Measurements from ENCODE around the gene GVQW3.
"Not testable (repeated sequence)": the region's sequence is repeated elsewhere in the genome, so short reads cannot be mapped to it uniquely, and the experiment has no call there.

Gene GVQW3

DNA sequence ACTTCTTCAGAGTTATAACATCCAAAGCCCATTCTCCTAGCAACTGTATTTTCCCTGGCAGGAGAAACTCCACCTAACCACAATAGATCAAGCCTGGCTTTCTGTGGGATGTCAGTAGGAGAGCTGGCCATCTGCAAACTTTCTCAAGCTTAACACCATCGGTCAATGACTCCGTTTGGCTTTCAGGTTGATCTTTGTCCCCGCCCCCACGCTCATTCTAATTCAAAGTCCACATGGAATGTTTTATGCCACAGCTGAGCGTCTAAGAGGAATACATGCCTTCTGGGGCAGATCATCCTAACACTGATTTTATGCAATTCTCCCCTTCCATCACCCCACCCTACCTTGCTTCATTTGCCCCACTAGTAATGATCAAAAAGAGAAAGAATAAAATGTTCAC is 4.8 kb downstream of the GVQW3 start:
- Histone ChIP-seq H2AFZ (ENCODE audit: low read length, unreplicated experiment) (no peak overlapping the region), H3K4me3 (ENCODE audit: low read depth, low read length) (no peak overlapping the region), H3K36me3 (ENCODE audit: insufficient read depth, low read length) (no peaks in the 10 kb centered on the region), H3K27ac (ENCODE audit: low read depth, low read length) (no peak overlapping the region), H3K4me1 (ENCODE audit: control insufficient read depth, insufficient read depth, low read length, unreplicated experiment) (peaks cover 11% of the 10 kb centered on the region), H3K79me2 (ENCODE audit: control insufficient read depth, insufficient read depth, low read length, unreplicated experiment) (peaks cover 9% of the 10 kb centered on the region), H3K27me3 (ENCODE audit: insufficient read depth, low read length) (no peaks in the 10 kb centered on the region)

DNA sequence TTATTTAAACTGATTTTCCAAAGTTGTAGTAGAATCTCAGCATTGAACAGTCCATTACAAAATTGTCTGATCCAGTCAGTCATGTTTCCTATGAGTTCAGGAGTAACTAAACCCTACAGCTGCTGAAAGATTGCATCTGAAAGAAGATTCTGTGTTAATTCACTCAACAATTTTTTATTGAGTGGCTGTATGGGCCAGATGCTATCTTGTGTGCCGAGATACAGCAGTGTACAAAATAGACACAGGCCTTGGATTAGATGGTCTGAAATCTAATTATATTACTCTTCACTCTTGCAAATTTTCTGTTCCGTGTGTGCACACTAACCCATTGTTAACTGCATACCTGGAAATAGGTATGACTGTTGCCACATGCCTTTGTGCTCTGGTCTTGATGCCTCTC is 7.3 kb downstream of the GVQW3 start:
- no peaks in the 10 kb centered on the region for H3K4me1 ChIP-seq (ENCODE audit: control insufficient read depth, insufficient read depth, low read length, unreplicated experiment)
- H3K36me3 ChIP-seq (ENCODE audit: insufficient read depth, low read length): no peaks in the 10 kb centered on the region

DNA sequence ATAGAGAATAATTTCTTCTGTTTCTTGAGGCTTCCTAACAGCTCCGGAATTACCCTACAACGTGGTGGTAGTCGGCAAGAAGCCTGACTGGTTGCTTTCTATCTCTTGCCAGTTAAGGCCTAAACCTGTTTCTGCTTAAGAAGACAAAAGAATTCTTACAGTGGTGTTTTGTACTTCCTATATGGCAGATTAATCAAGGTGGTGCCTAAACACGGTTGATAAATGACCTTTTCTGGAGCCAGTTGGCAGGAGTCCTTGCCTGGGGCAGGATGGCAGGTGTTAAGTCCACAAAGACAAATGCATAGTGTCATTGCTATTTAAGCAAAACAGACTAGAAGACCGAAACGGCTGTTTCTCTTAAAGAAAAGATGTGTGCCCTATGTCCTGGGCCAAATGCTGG is 9.9 kb downstream of the GVQW3 start:
- no peak overlapping the region for H3K4me3 ChIP-seq (ENCODE audit: low read depth, low read length)
- no peaks in the 10 kb centered on the region for H3K27me3 ChIP-seq (ENCODE audit: insufficient read depth, low read length)
- no peaks in the 10 kb centered on the region for H3K36me3 ChIP-seq (ENCODE audit: insufficient read depth, low read length)
- H2AFZ ChIP-seq (ENCODE audit: low read length, unreplicated experiment): no peak overlapping the region
- no peak overlapping the region for H3K27ac ChIP-seq (ENCODE audit: low read depth, low read length)
- H3K79me2 ChIP-seq (ENCODE audit: control insufficient read depth, insufficient read depth, low read length, unreplicated experiment): no peaks in the 10 kb centered on the region
- no peaks in the 10 kb centered on the region for H3K4me1 ChIP-seq (ENCODE audit: control insufficient read depth, insufficient read depth, low read length, unreplicated experiment)

More for the DNA sequence above, 7.3 kb downstream of the GVQW3 start:
- Histone ChIP-seq H3K27ac (ENCODE audit: low read depth, low read length) (no peak overlapping the region), H3K79me2 (ENCODE audit: control insufficient read depth, insufficient read depth, low read length, unreplicated experiment) (peaks cover 2% of the 10 kb centered on the region), H3K4me3 (ENCODE audit: low read depth, low read length) (no peak overlapping the region), H2AFZ (ENCODE audit: low read length, unreplicated experiment) (no peak overlapping the region), H3K27me3 (ENCODE audit: insufficient read depth, low read length) (no peaks in the 10 kb centered on the region)

DNA sequence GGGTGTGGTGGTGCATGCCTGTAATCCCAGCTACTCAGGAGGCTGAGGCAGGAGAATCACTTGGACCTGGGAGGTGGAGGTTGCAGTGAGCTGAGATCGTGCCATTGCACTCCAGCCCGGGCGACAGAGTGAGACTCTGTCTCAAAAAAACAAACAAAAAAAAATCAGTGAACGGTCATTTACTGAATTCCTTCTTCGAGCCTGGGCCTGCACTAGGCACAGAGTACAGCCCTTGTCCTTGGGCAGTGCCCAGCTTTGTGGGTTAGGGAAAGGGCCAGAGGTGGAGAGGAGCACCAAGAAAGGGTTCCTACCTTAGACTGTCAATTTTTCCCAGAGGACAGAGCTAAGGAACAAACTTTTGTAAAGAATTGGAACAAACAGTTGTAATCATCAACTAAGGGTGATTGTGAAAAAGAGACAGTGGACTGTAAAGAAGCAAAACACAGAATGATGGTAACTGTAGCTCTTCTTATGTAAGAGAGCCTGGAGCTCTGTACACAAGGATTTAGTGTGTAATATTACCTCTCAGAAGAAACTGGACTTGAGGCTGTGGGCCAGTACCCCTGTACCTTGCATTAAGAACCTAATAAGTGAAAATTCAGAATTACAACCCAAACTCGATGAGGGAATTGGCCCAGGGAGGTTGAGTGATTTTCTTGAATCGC is 10.8 kb downstream of the GVQW3 start:
- Histone ChIP-seq H2AFZ (ENCODE audit: low read length, unreplicated experiment) (no peak overlapping the region), H3K27ac (ENCODE audit: low read depth, low read length) (no peak overlapping the region), H3K36me3 (ENCODE audit: insufficient read depth, low read length) (no peaks in the 10 kb centered on the region), H3K4me1 (ENCODE audit: control insufficient read depth, insufficient read depth, low read length, unreplicated experiment) (no peaks in the 10 kb centered on the region), H3K79me2 (ENCODE audit: control insufficient read depth, insufficient read depth, low read length, unreplicated experiment) (no peaks in the 10 kb centered on the region), H3K27me3 (ENCODE audit: insufficient read depth, low read length) (no peaks in the 10 kb centered on the region), H3K4me3 (ENCODE audit: low read depth, low read length) (no peak overlapping the region)

- no peaks in the 10 kb centered on the region for H3K36me3 ChIP-seq (ENCODE audit: insufficient read depth, low read length)
- no peaks in the 10 kb centered on the region for H3K79me2 ChIP-seq (ENCODE audit: control insufficient read depth, insufficient read depth, low read length, unreplicated experiment)
- H3K27me3 ChIP-seq (ENCODE audit: insufficient read depth, low read length): no peaks in the 10 kb centered on the region
- H3K4me1 ChIP-seq (ENCODE audit: control insufficient read depth, insufficient read depth, low read length, unreplicated experiment): no peaks in the 10 kb centered on the region
- H2AFZ ChIP-seq (ENCODE audit: low read length, unreplicated experiment): no peak overlapping the region
- no peak overlapping the region for H3K27ac ChIP-seq (ENCODE audit: low read depth, low read length)
- no peak overlapping the region for H3K4me3 ChIP-seq (ENCODE audit: low read depth, low read length)
These were observed 11.7 kb downstream of the GVQW3 start for GRCh38 chr11:76392870-76393269.

- Histone ChIP-seq H3K79me2 (ENCODE audit: control insufficient read depth, insufficient read depth, low read length, unreplicated experiment) (no peaks in the 10 kb centered on the region), H3K27me3 (ENCODE audit: insufficient read depth, low read length) (no peaks in the 10 kb centered on the region), H2AFZ (ENCODE audit: low read length, unreplicated experiment) (no peak overlapping the region), H3K4me1 (ENCODE audit: control insufficient read depth, insufficient read depth, low read length, unreplicated experiment) (no peaks in the 10 kb centered on the region), H3K36me3 (ENCODE audit: insufficient read depth, low read length) (no peaks in the 10 kb centered on the region), H3K4me3 (ENCODE audit: low read depth, low read length) (no peak overlapping the region), H3K27ac (ENCODE audit: low read depth, low read length) (no peak overlapping the region)
These were observed 13.3 kb downstream of the GVQW3 start for GRCh38 chr11:76394411-76394810.

- H3K4me3 ChIP-seq (ENCODE audit: low read depth, low read length): no peak overlapping the region
- H3K27me3 ChIP-seq (ENCODE audit: insufficient read depth, low read length): no peaks in the 10 kb centered on the region
- no peak overlapping the region for H2AFZ ChIP-seq (ENCODE audit: low read length, unreplicated experiment)
- no peaks in the 10 kb centered on the region for H3K4me1 ChIP-seq (ENCODE audit: control insufficient read depth, insufficient read depth, low read length, unreplicated experiment)
- no peaks in the 10 kb centered on the region for H3K36me3 ChIP-seq (ENCODE audit: insufficient read depth, low read length)
- no peak overlapping the region for H3K27ac ChIP-seq (ENCODE audit: low read depth, low read length)
- no peaks in the 10 kb centered on the region for H3K79me2 ChIP-seq (ENCODE audit: control insufficient read depth, insufficient read depth, low read length, unreplicated experiment)
These were observed 14.2 kb downstream of the GVQW3 start for GRCh38 chr11:76395296-76395695.

DNA sequence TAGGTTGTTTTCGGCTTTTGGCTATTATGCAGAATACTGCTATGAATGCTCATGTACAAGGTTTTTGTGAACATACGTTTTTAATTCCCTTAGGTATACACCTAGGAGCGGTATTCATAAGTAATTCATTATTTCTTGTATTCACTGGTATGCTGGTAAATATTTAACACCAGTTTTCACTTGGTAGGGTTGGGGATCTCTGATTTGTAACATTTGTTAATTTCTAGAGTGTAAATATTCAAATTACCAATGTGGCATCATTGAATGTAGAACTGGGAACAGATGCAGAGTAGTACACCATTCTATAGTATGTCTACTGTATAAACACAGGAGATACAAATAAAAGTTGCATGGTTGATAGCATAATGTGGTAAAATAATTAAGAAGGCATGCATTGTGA is 16.3 kb downstream of the GVQW3 start:
- Histone ChIP-seq H3K36me3 (ENCODE audit: insufficient read depth, low read length) (no peaks in the 10 kb centered on the region), H3K79me2 (ENCODE audit: control insufficient read depth, insufficient read depth, low read length, unreplicated experiment) (no peaks in the 10 kb centered on the region), H3K4me3 (ENCODE audit: low read depth, low read length) (no peak overlapping the region), H3K27ac (ENCODE audit: low read depth, low read length) (no peak overlapping the region), H3K4me1 (ENCODE audit: control insufficient read depth, insufficient read depth, low read length, unreplicated experiment) (no peaks in the 10 kb centered on the region), H3K27me3 (ENCODE audit: insufficient read depth, low read length) (no peaks in the 10 kb centered on the region), H2AFZ (ENCODE audit: low read length, unreplicated experiment) (no peak overlapping the region)

- H3K4me1 ChIP-seq (ENCODE audit: control insufficient read depth, insufficient read depth, low read length, unreplicated experiment): no peaks in the 10 kb centered on the region
- H3K27ac ChIP-seq (ENCODE audit: low read depth, low read length): no peak overlapping the region
- H3K79me2 ChIP-seq (ENCODE audit: control insufficient read depth, insufficient read depth, low read length, unreplicated experiment): no peaks in the 10 kb centered on the region
- H3K4me3 ChIP-seq (ENCODE audit: low read depth, low read length): no peak overlapping the region
- H2AFZ ChIP-seq (ENCODE audit: low read length, unreplicated experiment): no peak overlapping the region
- no peaks in the 10 kb centered on the region for H3K36me3 ChIP-seq (ENCODE audit: insufficient read depth, low read length)
- H3K27me3 ChIP-seq (ENCODE audit: insufficient read depth, low read length): no peaks in the 10 kb centered on the region
These were observed 19.8 kb downstream of the GVQW3 start for GRCh38 chr11:76400967-76401366.

GRCh38 chr11:76401484-76401883 is 20.4 kb downstream of the GVQW3 start:
- H3K36me3 ChIP-seq (ENCODE audit: insufficient read depth, low read length); H3K27me3 ChIP-seq (ENCODE audit: insufficient read depth, low read length); H3K79me2 ChIP-seq (ENCODE audit: control insufficient read depth, insufficient read depth, low read length, unreplicated experiment); H3K4me1 ChIP-seq (ENCODE audit: control insufficient read depth, insufficient read depth, low read length, unreplicated experiment); H3K27ac ChIP-seq (ENCODE audit: low read depth, low read length); H2AFZ ChIP-seq (ENCODE audit: low read length, unreplicated experiment); H3K4me3 ChIP-seq (ENCODE audit: low read depth, low read length): not testable (repeated sequence)

DNA sequence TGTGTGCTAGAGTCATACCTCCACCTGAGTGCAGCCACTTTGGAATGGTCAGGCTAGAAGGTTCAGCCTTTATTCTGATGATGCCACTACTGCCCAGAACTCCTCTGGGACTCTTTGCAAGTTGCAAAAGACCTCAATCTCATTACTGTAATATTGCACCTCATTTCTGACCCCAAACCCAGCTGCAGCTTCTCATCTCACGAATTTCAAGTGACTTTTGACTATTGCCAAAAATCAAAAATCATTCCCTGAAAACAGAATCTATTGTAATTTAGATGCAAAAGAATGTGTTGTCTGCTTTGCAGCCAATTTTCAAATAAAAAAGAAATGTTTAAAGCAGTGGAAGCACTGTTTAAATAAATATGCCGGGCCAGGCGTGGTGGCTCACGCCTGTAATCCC is 25.2 kb downstream of the GVQW3 start:
- Histone ChIP-seq H3K4me1 (ENCODE audit: control insufficient read depth, insufficient read depth, low read length, unreplicated experiment) (no peaks in the 10 kb centered on the region), H3K4me3 (ENCODE audit: low read depth, low read length) (no peak overlapping the region), H3K36me3 (ENCODE audit: insufficient read depth, low read length) (no peaks in the 10 kb centered on the region), H3K79me2 (ENCODE audit: control insufficient read depth, insufficient read depth, low read length, unreplicated experiment) (no peaks in the 10 kb centered on the region), H3K27me3 (ENCODE audit: insufficient read depth, low read length) (peaks cover under 1% of the 10 kb centered on the region; the same call in 1 of the 2 replicates), H3K27ac (ENCODE audit: low read depth, low read length) (no peak overlapping the region), H2AFZ (ENCODE audit: low read length, unreplicated experiment) (no peak overlapping the region)
